WTC11 (cell line): ENCODE results near the gene JOSD2. TPM values are rescaled to one million over a fixed set of nuclear protein-coding genes. Genes with fewer than 3 reads are reported as not detected.
"Not testable (repeated sequence)": the region's sequence is repeated elsewhere in the genome, so short reads cannot be mapped to it uniquely, and the experiment has no call there.

Source experiments
- ATAC-seq: fragments of 200-7000 bp; cut with Tn5 transposase; 2 replicates; pipeline ENCODE4 v1.10.0; 2021; ENCODE audit warnings: mild to moderate bottlenecking, moderate library complexity
- CTCF ChIA-PET: fragments of 300-600 bp; sonication (Branson Sonifier 250); formaldehyde crosslinking; loops from one replicate; lab custom pipeline; 2021; ENCODE audit warnings: antibody characterized with exemption; lab: Charles Lee
- POLR2A ChIA-PET: fragments of 350-600 bp; sonication (Branson Sonifier 250); formaldehyde crosslinking; loops from one replicate; lab custom pipeline; 2021; ENCODE audit warnings: antibody characterized with exemption; lab: Charles Lee
- DNase-seq: peaks from one replicate; pipeline ENCODE4 v3.0.0; 2021; ENCODE audit warnings: low spot score
- H3K27ac Mint-ChIP-seq: 2 replicates; pipeline ENCODE4 v1.8.0; 2021; ENCODE audit warnings: mixed read lengths
- H3K27me3 Mint-ChIP-seq: 2 replicates; pipeline ENCODE4 v1.8.0; 2021; ENCODE audit warnings: low read depth, mild to moderate bottlenecking, moderate library complexity, mixed read lengths
- H3K36me3 Mint-ChIP-seq: 2 replicates; pipeline ENCODE4 v1.8.0; 2021; ENCODE audit warnings: mixed read lengths
- H3K4me1 Mint-ChIP-seq: 2 replicates; pipeline ENCODE4 v1.8.0; 2022; ENCODE audit warnings: mixed read lengths
- H3K4me3 Mint-ChIP-seq: 2 replicates; pipeline ENCODE4 v1.8.0; 2021; ENCODE audit warnings: mild to moderate bottlenecking, moderate library complexity, mixed read lengths
- H3K9me3 Mint-ChIP-seq: 2 replicates; pipeline ENCODE4 v1.8.0; 2021; ENCODE audit warnings: mixed read lengths
- ATF3 ChIP-seq: sonication (generic); formaldehyde crosslinking; conservative IDR thresholded peaks from 2 replicates; pipeline ENCODE4 v1.8.1; 2022; ENCODE audit warnings: mild to moderate bottlenecking, missing genetic modification reagents
- CDX4 ChIP-seq: fragments of 250-450 bp; sonication (Bioruptor Pico); IDR thresholded peaks from 2 replicates; pipeline ENCODE4 v1.9.0; 2021; ENCODE audit warnings: moderate library complexity, mild to moderate bottlenecking, inconsistent platforms, borderline replicate concordance
- E2F5 ChIP-seq: sonication (generic); formaldehyde crosslinking; IDR thresholded peaks from 2 replicates; pipeline ENCODE4 v1.8.1; 2022; ENCODE audit warnings: mild to moderate bottlenecking, moderate library complexity, missing genetic modification reagents
- EMX1 ChIP-seq: fragments of 250-450 bp; sonication (Bioruptor Pico); IDR thresholded peaks from 2 replicates; pipeline ENCODE4 v1.8.0; 2021; ENCODE audit warnings: mild to moderate bottlenecking
- FOXK1 ChIP-seq: sonication (generic); formaldehyde crosslinking; IDR thresholded peaks from 2 replicates; pipeline ENCODE4 v1.8.0; 2022; ENCODE audit warnings: mild to moderate bottlenecking, moderate library complexity, missing genetic modification reagents
- HMGA2 ChIP-seq: fragments of 250-450 bp; sonication (Bioruptor Pico); IDR thresholded peaks from 2 replicates; pipeline ENCODE4 v1.4.0; 2021; ENCODE audit warnings: mild to moderate bottlenecking, moderate library complexity
- IRF2 ChIP-seq: sonication (generic); formaldehyde crosslinking; IDR thresholded peaks from 2 replicates; pipeline ENCODE4 v1.8.0; 2022; ENCODE audit warnings: low read depth, missing genetic modification reagents, borderline replicate concordance
- MYBL2 ChIP-seq: sonication (generic); formaldehyde crosslinking; IDR thresholded peaks from 2 replicates; pipeline ENCODE4 v1.8.1; 2023; ENCODE audit warnings: mild to moderate bottlenecking, moderate library complexity, missing genetic modification reagents
- NFE2L1 ChIP-seq: sonication (generic); formaldehyde crosslinking; IDR thresholded peaks from 2 replicates; pipeline ENCODE4 v1.8.1; 2023; ENCODE audit warnings: missing genetic modification reagents
- NR1H2 ChIP-seq: sonication (generic); formaldehyde crosslinking; IDR thresholded peaks from 2 replicates; pipeline ENCODE4 v1.9.0; 2021; ENCODE audit warnings: mild to moderate bottlenecking, moderate library complexity, missing genetic modification reagents
- PREB ChIP-seq: sonication (generic); formaldehyde crosslinking; IDR thresholded peaks from 2 replicates; pipeline ENCODE4 v1.8.1; 2022; ENCODE audit warnings: mild to moderate bottlenecking, missing genetic modification reagents, moderate library complexity, borderline replicate concordance
- TCF7 ChIP-seq: sonication (generic); formaldehyde crosslinking; IDR thresholded peaks from 2 replicates; pipeline ENCODE4 v1.8.0; 2022; ENCODE audit warnings: mild to moderate bottlenecking, low read depth, missing genetic modification reagents, moderate library complexity
- TEAD1 ChIP-seq: sonication (generic); formaldehyde crosslinking; IDR thresholded peaks from 2 replicates; pipeline ENCODE4 v1.8.0; 2022; ENCODE audit warnings: mild to moderate bottlenecking, missing genetic modification reagents
- ZNF121 ChIP-seq: sonication (generic); formaldehyde crosslinking; IDR thresholded peaks from 2 replicates; pipeline ENCODE4 v1.8.0; 2023; ENCODE audit warnings: missing genetic modification reagents
- ZNF263 ChIP-seq: sonication (generic); formaldehyde crosslinking; IDR thresholded peaks from 2 replicates; pipeline ENCODE4 v1.8.1; 2022; ENCODE audit warnings: low read depth, mild to moderate bottlenecking, moderate library complexity, missing genetic modification reagents
- ZNF416 ChIP-seq: fragments of 250-450 bp; sonication (Bioruptor Pico); IDR thresholded peaks from 2 replicates; pipeline ENCODE4 v1.9.0; 2021; ENCODE audit warnings: mild to moderate bottlenecking, inconsistent platforms
- ZNF671 ChIP-seq: fragments of 250-450 bp; sonication (Bioruptor Pico); IDR thresholded peaks from 2 replicates; pipeline ENCODE4 v1.8.0; 2021; ENCODE audit warnings: mild to moderate bottlenecking
- ZSCAN18 ChIP-seq: fragments of 250-450 bp; sonication (Bioruptor Pico); IDR thresholded peaks from 2 replicates; pipeline ENCODE4 v2.1.2; 2022; ENCODE audit warnings: mild to moderate bottlenecking, moderate library complexity
- total RNA-seq: library from RNA; stranded (reverse); gene quantifications from 3 replicates; pipeline ENCODE4 v1.2.3, GENCODE V29; 2021
- TF ChIP-seq, protein P1 (sequence below): sonication (generic); formaldehyde crosslinking; IDR thresholded peaks from 2 replicates; pipeline ENCODE4 v1.8.1; 2023; ENCODE audit warnings: mild to moderate bottlenecking, missing genetic modification reagents, moderate library complexity

JOSD2 gene
- total RNA-seq, 1 experiment from 2014 or later, result 4.0 TPM

GRCh38 chr19:50528052-50528451, 17.1 kb upstream of the JOSD2 start:
- POLR2A ChIA-PET, H3K36me3 Mint-ChIP-seq, H3K4me1 Mint-ChIP-seq, DNase-seq, H3K4me3 Mint-ChIP-seq, ATAC-seq, H3K27ac Mint-ChIP-seq: not testable (repeated sequence)
- Mint-ChIP-seq H3K9me3 (peaks cover 10% of the 10 kb centered on the region), H3K27me3 (peaks cover 22% of the 10 kb centered on the region)
- TF ChIP-seq ZNF121 (CRISPR knock-in tag), result 0 out of 2 replicates have a peak, but pooled peaks have one; percentile 43
- CTCF ChIA-PET, result interaction anchor here (2.9 to 4.4 kb wide), 3 partner anchors 9 to 28 kb away, joined by 20 to 30 read pairs (median 23); no protein-coding TSS in a partner anchor

DNA sequence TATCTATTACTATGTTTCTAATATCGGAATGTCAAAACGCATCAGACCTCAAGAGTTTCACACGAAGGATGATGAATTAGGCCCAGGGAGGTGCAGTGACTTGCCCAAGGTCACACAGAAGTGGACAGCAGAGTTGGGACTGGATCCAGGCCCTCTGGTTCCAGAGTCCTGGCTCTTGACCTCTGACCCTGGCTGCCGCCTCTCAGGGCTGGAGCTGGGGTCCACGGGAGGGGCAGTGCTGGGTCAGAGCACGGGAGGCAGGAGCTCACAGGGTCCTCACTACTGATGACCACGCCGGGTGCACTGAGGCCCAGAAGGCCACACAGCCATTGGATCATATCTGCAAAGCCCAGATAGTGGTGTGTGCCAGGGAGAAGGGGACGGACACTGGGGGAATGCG, 11.9 kb upstream of the JOSD2 start:
- ChIA-PET POLR2A (no interaction called here), CTCF (interaction anchor here (1.3 to 1.9 kb wide), 2 partner anchors 14 to 33 kb away, joined by 4 to 9 read pairs; no protein-coding TSS in a partner anchor)
- ATAC-seq, result no peak
- H3K27me3 Mint-ChIP-seq, result peaks cover 7% of the 10 kb centered on the region
- TF ChIP-seq MYBL2 (CRISPR knock-in tag) (no peak), NFE2L1 (CRISPR knock-in tag) (no peak), IRF2 (CRISPR knock-in tag) (no peak), ATF3 (CRISPR knock-in tag) (no peak), ZNF416 (CRISPR knock-in tag) (no peak), NR1H2 (no peak), TEAD1 (no peak), EMX1 (CRISPR knock-in tag) (no peak), PREB (no peak), FOXK1 (no peak)
- TF ChIP-seq, protein P1, sequence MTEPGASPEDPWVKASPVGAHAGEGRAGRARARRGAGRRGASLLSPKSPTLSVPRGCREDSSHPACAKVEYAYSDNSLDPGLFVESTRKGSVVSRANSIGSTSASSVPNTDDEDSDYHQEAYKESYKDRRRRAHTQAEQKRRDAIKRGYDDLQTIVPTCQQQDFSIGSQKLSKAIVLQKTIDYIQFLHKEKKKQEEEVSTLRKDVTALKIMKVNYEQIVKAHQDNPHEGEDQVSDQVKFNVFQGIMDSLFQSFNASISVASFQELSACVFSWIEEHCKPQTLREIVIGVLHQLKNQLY (CRISPR knock-in tag), result no peak
- TF ChIP-seq, all 79 proteins: peak for 0
- Mint-ChIP-seq H3K27ac (no peak overlapping the region), H3K4me1 (no peaks in the 10 kb centered on the region), H3K9me3 (peaks cover 5% of the 10 kb centered on the region), H3K4me3 (no peak overlapping the region), H3K36me3 (peaks cover 5% of the 10 kb centered on the region; the same call in 1 of the 2 replicates)
- no peak for DNase-seq

DNA sequence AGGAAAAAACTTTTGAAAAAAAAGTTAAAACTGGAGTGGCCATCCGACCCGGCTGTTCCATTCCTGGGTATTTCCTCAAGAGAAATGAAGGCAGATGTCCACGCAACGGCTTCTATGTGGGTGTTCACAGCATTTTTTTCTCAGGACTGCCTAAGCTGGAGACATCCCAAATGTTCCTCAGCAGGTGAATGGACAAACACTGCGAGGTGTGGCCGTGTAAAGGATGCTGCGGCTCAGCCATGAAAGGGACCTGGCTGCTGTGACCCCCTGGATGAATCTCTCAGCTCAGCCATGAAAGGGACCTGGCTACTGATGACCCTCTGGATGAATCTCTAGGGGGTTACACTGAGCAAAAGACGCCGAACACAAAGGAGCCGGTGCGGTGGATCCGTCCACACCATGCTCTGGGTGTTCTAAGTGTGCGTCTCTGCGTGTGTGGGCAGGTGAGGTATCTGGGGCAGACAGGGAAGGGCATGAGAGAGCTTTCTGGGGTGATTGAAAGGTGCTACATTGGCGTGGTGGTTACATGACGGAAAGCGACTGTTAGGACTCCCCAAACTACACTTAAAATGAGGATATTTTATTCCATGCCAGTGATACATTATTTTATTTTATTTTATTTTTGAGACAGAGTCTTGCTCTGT, 10.0 kb upstream of the JOSD2 start:
- DNase-seq (no peak), ATAC-seq (no peak)
- ChIA-PET POLR2A (interaction anchor here (0.6 kb wide), 1 partner anchor 18 kb away, joined by 4 read pairs; no protein-coding TSS in a partner anchor), CTCF (interaction anchor here (1.9 kb wide), 1 partner anchor 16 kb away, joined by 9 read pairs; no protein-coding TSS in a partner anchor)
- Mint-ChIP-seq H3K9me3 (peaks cover 5% of the 10 kb centered on the region), H3K4me1 (no peaks in the 10 kb centered on the region), H3K27ac (no peak overlapping the region), H3K36me3 (peaks cover 5% of the 10 kb centered on the region; the same call in 1 of the 2 replicates), H3K4me3 (no peak overlapping the region), H3K27me3 (peaks cover 13% of the 10 kb centered on the region)
- no peak for TF ChIP-seq E2F5 (CRISPR knock-in tag)
- TF ChIP-seq HMGA2, result no peak
- TF ChIP-seq NR1H2, result no peak
- no peak for TF ChIP-seq TCF7 (CRISPR knock-in tag)

GRCh38 chr19:50519006-50519575, 8.1 kb upstream of the JOSD2 start:
- peaks cover 5% of the 10 kb centered on the region; the same call in 1 of the 2 replicates for H3K36me3 Mint-ChIP-seq

More at GRCh38 chr19:50519006-50519575, 8.1 kb upstream of the JOSD2 start:
- POLR2A ChIA-PET, result no interaction called here
- Mint-ChIP-seq H3K27ac (no peak overlapping the region), H3K4me3 (no peak overlapping the region), H3K9me3 (peaks cover 5% of the 10 kb centered on the region), H3K4me1 (no peaks in the 10 kb centered on the region), H3K27me3 (peaks cover 21% of the 10 kb centered on the region)
- DNase-seq (no peak), ATAC-seq (no peak)
- TF ChIP-seq ZNF263 (CRISPR knock-in tag), result no peak
- TF ChIP-seq ZNF671 (CRISPR knock-in tag), result no peak
- TF ChIP-seq FOXK1, result no peak
- TF ChIP-seq ZSCAN18 (CRISPR knock-in tag), result no peak
- no peak for TF ChIP-seq CDX4
- CTCF ChIA-PET, result interaction anchor here (0.6 to 4.3 kb wide), 28 partner anchors 9 to 371 kb away, joined by 3 to 55 read pairs (median 4); partner anchors contain the start of genes C19orf81, KCNC3 and NR1H2
